ENCODE data around the gene AP3S1.
"Not testable (repeated sequence)": the region's sequence is repeated elsewhere in the genome, so short reads cannot be mapped to it uniquely, and the experiment has no call there.

The AP3S1 gene

GRCh38 chr5:115875447-115875846 lies 33.7 kb downstream of the AP3S1 start:
- in situ Hi-C loops (cut with MboI; ENCODE audit: low pct_unique_long_range_greater_than_20kb, low sequenced_read_pairs, unreplicated experiment) = no loop called here

GRCh38 chr5:115877342-115877741 lies 35.6 kb downstream of the AP3S1 start:
- in situ Hi-C loops (cut with MboI; ENCODE audit: low pct_unique_long_range_greater_than_20kb, low sequenced_read_pairs, unreplicated experiment); DNase-seq (ENCODE audit: low spot score): not testable (repeated sequence)

More at GRCh38 chr5:115875447-115875846, 33.7 kb downstream of the AP3S1 start:
- no peak for TF ChIP-seq CTCF (IDR thresholded peaks at IDR 0.05; ENCODE audit: extremely low read depth, insufficient read depth, missing control alignments)
- DNase-seq (ENCODE audit: low spot score) = no peak

GRCh38 chr5:115882434-115882833 lies 40.7 kb downstream of the AP3S1 start:
- in situ Hi-C loops (cut with MboI; ENCODE audit: low pct_unique_long_range_greater_than_20kb, low sequenced_read_pairs, unreplicated experiment); DNase-seq (ENCODE audit: low spot score): not testable (repeated sequence)

- no peak for TF ChIP-seq CTCF (IDR thresholded peaks at IDR 0.05; ENCODE audit: extremely low read depth, insufficient read depth, missing control alignments)
- in situ Hi-C loops (cut with MboI; ENCODE audit: low pct_unique_long_range_greater_than_20kb, low sequenced_read_pairs, unreplicated experiment) = no loop called here
- DNase-seq (ENCODE audit: low spot score) = no peak
These were observed 43.0 kb downstream of the AP3S1 start for GRCh38 chr5:115884704-115885103.

- in situ Hi-C loops (cut with MboI; ENCODE audit: low pct_unique_long_range_greater_than_20kb, low sequenced_read_pairs, unreplicated experiment); DNase-seq (ENCODE audit: low spot score): not testable (repeated sequence)
These were observed 43.5 kb downstream of the AP3S1 start for GRCh38 chr5:115885208-115885607.

GRCh38 chr5:115888027-115888426 lies 46.3 kb downstream of the AP3S1 start:
- TF ChIP-seq CTCF (IDR thresholded peaks at IDR 0.05; ENCODE audit: extremely low read depth, insufficient read depth, missing control alignments) = no peak
- DNase-seq (ENCODE audit: low spot score) = no peak
- in situ Hi-C loops (cut with MboI; ENCODE audit: low pct_unique_long_range_greater_than_20kb, low sequenced_read_pairs, unreplicated experiment) = no loop called here

GRCh38 chr5:115892021-115892420 lies 50.3 kb downstream of the AP3S1 start:
- in situ Hi-C loops (cut with MboI; ENCODE audit: low pct_unique_long_range_greater_than_20kb, low sequenced_read_pairs, unreplicated experiment) = no loop called here
- no peak for DNase-seq (ENCODE audit: low spot score)
- no peak for TF ChIP-seq CTCF (IDR thresholded peaks at IDR 0.05; ENCODE audit: extremely low read depth, insufficient read depth, missing control alignments)

GRCh38 chr5:115894342-115894741 lies 52.6 kb downstream of the AP3S1 start:
- in situ Hi-C loops (cut with MboI; ENCODE audit: low pct_unique_long_range_greater_than_20kb, low sequenced_read_pairs, unreplicated experiment) = no loop called here
- TF ChIP-seq CTCF (IDR thresholded peaks at IDR 0.05; ENCODE audit: extremely low read depth, insufficient read depth, missing control alignments) = no peak
- DNase-seq (ENCODE audit: low spot score) = no peak
